Type B pancreatic cell (in vitro differentiated cells): ENCODE data around the gene VAT1L. TPM values are rescaled to one million over a fixed set of nuclear protein-coding genes. Genes with fewer than 3 reads are reported as not detected.

Source experiments
- DNase-seq: peaks from one replicate; pipeline ENCODE4 v3.0.0; 2021; ENCODE audit warnings: mixed read lengths; ENCODE audit not compliant: unreplicated experiment; ENCODE audit errors: extremely low spot score
- H3K27ac Mint-ChIP-seq: 2 replicates; pipeline ENCODE4 v1.8.0; 2021; ENCODE audit warnings: mild to moderate bottlenecking, mixed read lengths
- H3K27me3 Mint-ChIP-seq: 2 replicates; pipeline ENCODE4 v1.8.0; 2021; ENCODE audit warnings: mixed read lengths
- H3K36me3 Mint-ChIP-seq: 2 replicates; pipeline ENCODE4 v1.8.0; 2021; ENCODE audit warnings: mixed read lengths
- H3K4me1 Mint-ChIP-seq: one replicate; pipeline ENCODE4 v1.8.0; 2021; ENCODE audit warnings: mixed read lengths; ENCODE audit not compliant: unreplicated experiment
- H3K4me3 Mint-ChIP-seq: 2 replicates; pipeline ENCODE4 v1.8.0; 2021; ENCODE audit warnings: mild to moderate bottlenecking, mixed read lengths
- H3K9me3 Mint-ChIP-seq: 2 replicates; pipeline ENCODE4 v1.8.0; 2021; ENCODE audit warnings: mixed read lengths
- CTCF ChIP-seq: fragments of 200-600 bp; sonication (generic); conservative IDR thresholded peaks from 2 replicates; pipeline ENCODE4 v1.5.0; 2021; ENCODE audit warnings: antibody characterized with exemption, mild to moderate bottlenecking
- total RNA-seq: library from RNA; stranded (reverse); gene quantifications from 2 replicates; pipeline ENCODE4 v1.2.1, GENCODE V29; 2021; ENCODE audit warnings: low replicate concordance

VAT1L gene
- total RNA-seq, 1 donor from 2014 or later, result 12.4 TPM

- TF ChIP-seq CTCF, result no peak
- DNase-seq, result no peak
- Mint-ChIP-seq H3K27me3 (peaks cover 4% of the 10 kb centered on the region), H3K9me3 (no peaks in the 10 kb centered on the region), H3K27ac (peak overlapping the region; percentile 60), H3K36me3 (peaks cover 6% of the 10 kb centered on the region), H3K4me1 (peaks cover 36% of the 10 kb centered on the region), H3K4me3 (peak overlapping the region; percentile 18)
These were observed 46.5 kb downstream of the VAT1L start for GRCh38 chr16:77834635-77835540.

- no peak for TF ChIP-seq CTCF
- H3K9me3 Mint-ChIP-seq, result no peaks in the 10 kb centered on the region
These were observed 48.4 kb downstream of the VAT1L start for GRCh38 chr16:77836801-77837200.

GRCh38 chr16:77838597-77839255 lies 50.4 kb downstream of the VAT1L start:
- TF ChIP-seq CTCF, result no peak
- H3K9me3 Mint-ChIP-seq, result no peaks in the 10 kb centered on the region
- no peak overlapping the region for H3K27ac Mint-ChIP-seq
- peaks cover 37% of the 10 kb centered on the region for H3K4me1 Mint-ChIP-seq
- peaks cover 4% of the 10 kb centered on the region for H3K27me3 Mint-ChIP-seq
- H3K4me3 Mint-ChIP-seq, result no peak overlapping the region
- peaks cover 3% of the 10 kb centered on the region for H3K36me3 Mint-ChIP-seq
- no peak for DNase-seq

More at GRCh38 chr16:77836801-77837200, 48.4 kb downstream of the VAT1L start:
- Mint-ChIP-seq H3K4me1 (peaks cover 43% of the 10 kb centered on the region), H3K27ac (no peak overlapping the region), H3K4me3 (no peak overlapping the region), H3K36me3 (peaks cover 6% of the 10 kb centered on the region), H3K27me3 (peaks cover 4% of the 10 kb centered on the region)
- no peak for DNase-seq

- H3K4me1 Mint-ChIP-seq, result peaks cover 23% of the 10 kb centered on the region
- no peak for TF ChIP-seq CTCF
- H3K36me3 Mint-ChIP-seq, result peaks cover 3% of the 10 kb centered on the region
These were observed 51.7 kb downstream of the VAT1L start for GRCh38 chr16:77840093-77840492.

GRCh38 chr16:77840673-77841501 lies 52.5 kb downstream of the VAT1L start:
- TF ChIP-seq CTCF, result no peak
- peak overlapping the region; percentile 48 for H3K27ac Mint-ChIP-seq
- DNase-seq, result no peak
- peaks cover 22% of the 10 kb centered on the region for H3K4me1 Mint-ChIP-seq
- H3K27me3 Mint-ChIP-seq, result peaks cover 4% of the 10 kb centered on the region
- H3K36me3 Mint-ChIP-seq, result peaks cover 3% of the 10 kb centered on the region
- no peak overlapping the region for H3K4me3 Mint-ChIP-seq
- H3K9me3 Mint-ChIP-seq, result no peaks in the 10 kb centered on the region

More at GRCh38 chr16:77840093-77840492, 51.7 kb downstream of the VAT1L start:
- no peaks in the 10 kb centered on the region for H3K9me3 Mint-ChIP-seq
- H3K27me3 Mint-ChIP-seq, result peaks cover 4% of the 10 kb centered on the region
- H3K4me3 Mint-ChIP-seq, result no peak overlapping the region
- H3K27ac Mint-ChIP-seq, result peak overlapping the region; percentile 13
- DNase-seq, result no peak
